NCI-H2227 treated with DMSO at 0.1 percent for 48 hours (cell line): Measurements from ENCODE around the gene KIF12.
"Not testable (repeated sequence)": the region's sequence is repeated elsewhere in the genome, so short reads cannot be mapped to it uniquely, and the experiment has no call there.

Experiments used
- DNase-seq: peaks from one replicate; lab custom pipeline; 2025; lab: John Stamatoyannopoulos, UW

The KIF12 gene

GRCh38 chr9:114098936-114099668 is at the start of gene KIF12:
Gene KIF12, minus strand, starts transcription at chr9:114099292. Its CDS starts 16 bp downstream, at chr9:114099276.
- no peak for DNase-seq

DNA sequence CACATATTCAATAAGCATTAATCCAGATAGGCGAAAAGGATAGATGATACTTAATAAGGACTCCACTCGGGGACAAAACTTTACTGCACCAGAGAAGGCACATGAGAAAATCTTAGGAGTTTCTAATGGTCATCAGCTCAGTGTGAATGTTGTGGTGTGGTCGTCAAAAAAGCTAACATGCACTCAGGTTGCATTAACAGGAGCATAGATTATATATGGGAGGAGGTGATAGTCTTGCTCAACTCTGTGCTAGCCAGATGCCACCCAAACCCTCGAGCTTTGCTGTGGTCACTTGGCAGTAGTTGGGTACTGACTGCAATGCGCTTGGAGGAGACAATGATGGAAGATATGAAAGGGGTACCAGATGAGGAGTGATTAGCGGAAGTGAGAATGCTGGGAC is 47.6 kb upstream of the KIF12 start:
- no peak for DNase-seq

DNA sequence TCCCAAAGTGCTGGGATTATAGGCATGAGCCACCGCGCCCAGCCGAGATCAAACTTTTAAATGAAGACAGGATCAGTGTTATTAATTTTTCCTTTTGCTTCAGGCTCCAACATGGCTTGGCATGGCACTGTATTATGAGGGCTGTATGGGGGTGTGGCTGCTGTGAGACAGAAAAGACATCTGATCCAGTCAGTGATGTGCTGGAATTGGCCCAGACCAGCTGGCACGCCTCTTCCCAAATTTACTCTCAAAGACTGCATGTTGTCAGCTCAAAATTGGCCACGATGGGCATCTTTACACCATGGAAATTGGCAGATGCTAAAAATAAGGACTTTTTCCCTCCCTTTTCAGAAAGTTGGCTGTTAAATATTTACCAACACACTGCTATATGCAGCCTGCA is 44.1 kb upstream of the KIF12 start:
- no peak for DNase-seq

DNA sequence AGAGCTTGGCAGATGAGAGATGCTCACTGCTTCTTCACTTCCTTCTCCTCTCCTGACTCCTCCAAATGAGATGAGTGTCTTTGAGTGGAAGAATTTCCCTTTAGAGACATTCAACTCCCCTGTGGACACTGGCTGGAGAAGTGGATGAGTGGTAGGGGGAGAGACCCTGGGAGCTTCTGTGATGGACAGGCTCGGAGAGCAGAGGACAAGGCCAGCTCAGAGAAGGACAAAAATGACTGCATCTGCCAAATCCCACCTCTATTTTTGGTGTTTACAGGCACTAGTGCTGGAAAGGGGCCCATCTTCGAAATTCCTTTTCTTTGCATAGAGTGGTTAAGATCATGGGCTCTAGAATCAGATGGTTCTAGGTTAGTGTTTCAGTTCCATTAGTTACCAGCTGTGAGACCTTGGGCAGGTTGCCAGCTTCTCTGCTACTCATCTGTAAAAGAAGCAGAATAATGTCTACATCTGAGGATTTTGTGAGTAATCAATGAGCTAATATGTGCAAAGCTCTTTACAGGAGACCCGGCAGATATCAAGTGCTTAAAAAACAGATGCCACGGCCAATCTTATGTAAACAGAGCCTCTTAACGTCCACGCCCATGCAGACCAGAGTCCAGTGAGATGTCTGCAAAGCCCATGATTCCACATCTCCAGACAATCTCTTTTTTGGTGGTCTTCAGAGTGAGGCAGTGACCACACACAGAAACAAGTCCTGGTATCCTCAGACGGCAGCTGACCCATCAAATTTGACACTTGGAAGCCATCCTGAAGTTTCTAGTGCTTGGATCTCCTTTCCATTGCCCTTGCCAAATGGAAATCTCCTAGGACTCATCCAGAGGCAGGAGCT is 42.7 kb upstream of the KIF12 start:
- DNase-seq: no peak

- DNase-seq: no peak
Measured at GRCh38 chr9:114140850-114141249, 41.8 kb upstream of the KIF12 start.

GRCh38 chr9:114140401-114140800 is 41.3 kb upstream of the KIF12 start:
- no peak for DNase-seq

- no peak for DNase-seq
Measured at GRCh38 chr9:114139071-114139470, 40.0 kb upstream of the KIF12 start.

DNA sequence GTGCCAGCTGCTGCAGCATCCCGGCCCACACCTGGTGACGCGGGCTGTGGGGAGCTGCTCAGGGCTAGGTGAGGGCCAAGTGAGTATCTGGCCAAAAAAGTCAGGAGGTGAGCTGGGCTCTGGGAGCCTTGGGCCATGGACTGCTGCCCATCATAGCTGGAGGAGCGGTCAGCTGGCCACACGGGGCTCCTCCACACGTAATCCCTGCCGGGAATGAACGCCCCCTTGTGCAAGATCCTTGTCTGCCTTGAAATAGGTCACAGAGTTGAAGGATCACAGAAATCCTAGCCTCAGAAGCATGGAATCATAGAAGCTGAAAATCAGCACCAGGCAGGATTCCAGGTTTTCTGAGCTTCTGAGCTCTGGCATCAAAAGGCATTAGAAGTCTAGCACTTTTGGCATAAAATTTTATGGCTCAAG is 39.5 kb upstream of the KIF12 start:
- DNase-seq: no peak

GRCh38 chr9:114137831-114138230 is 38.7 kb upstream of the KIF12 start:
- DNase-seq: no peak

GRCh38 chr9:114134827-114135396 is 35.8 kb upstream of the KIF12 start:
- no peak for DNase-seq

DNA sequence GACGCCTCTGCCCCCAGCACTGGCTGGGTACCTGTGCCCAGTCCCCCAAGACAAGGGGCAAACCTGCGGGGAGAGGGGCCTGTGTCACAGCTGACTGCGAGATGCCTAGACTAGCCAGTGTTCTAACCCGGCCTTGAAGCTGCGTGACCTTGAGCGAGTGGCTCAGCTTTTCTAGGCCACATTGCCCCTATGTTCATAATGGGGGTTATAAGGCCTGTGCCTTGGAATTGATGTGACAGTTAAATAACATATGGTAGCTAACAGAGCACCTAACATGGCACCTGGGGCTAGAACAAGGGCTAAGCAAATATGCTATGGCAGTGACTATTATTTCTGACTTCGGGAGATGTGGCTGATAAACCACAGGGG is 33.4 kb upstream of the KIF12 start:
- DNase-seq: no peak

- no peak for DNase-seq
Measured at GRCh38 chr9:114131808-114132549, 32.9 kb upstream of the KIF12 start.

- DNase-seq: no peak
Measured at GRCh38 chr9:114130624-114131277, 31.7 kb upstream of the KIF12 start.

GRCh38 chr9:114130141-114130540 is 31.0 kb upstream of the KIF12 start:
- DNase-seq: no peak

- DNase-seq: not testable (repeated sequence)
Measured at GRCh38 chr9:114128759-114129158, 29.7 kb upstream of the KIF12 start.

- DNase-seq: no peak
Measured at GRCh38 chr9:114126247-114127060, 27.4 kb upstream of the KIF12 start.

DNA sequence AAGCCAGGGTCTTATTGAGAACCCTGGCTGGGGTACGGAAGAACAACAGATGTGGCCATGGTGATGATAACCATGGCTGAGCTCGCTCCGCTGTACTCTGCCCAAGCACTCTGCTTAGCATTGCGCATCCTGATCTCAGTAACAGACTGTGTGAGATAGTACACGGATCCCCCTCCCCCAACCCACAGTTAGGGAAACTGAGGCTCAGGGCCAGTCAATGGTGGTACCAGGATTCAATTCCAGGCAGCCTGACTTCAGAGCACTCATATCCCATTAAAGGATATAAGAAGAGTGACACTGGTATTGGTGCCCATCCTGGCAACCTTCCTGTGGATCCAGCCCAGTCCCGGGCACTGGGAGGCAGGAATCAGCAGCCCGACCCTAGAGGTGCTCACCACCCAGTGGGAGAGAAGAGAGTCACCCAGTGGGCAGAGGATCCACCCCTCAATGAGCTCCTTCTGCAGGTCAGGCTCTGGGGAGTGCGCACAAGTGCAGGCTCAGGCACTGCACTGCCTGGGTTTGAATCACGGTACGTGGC is 26.5 kb upstream of the KIF12 start:
- DNase-seq: no peak

- no peak for DNase-seq
Measured at GRCh38 chr9:114124666-114125475, 25.8 kb upstream of the KIF12 start.

GRCh38 chr9:114124138-114124537 is 25.0 kb upstream of the KIF12 start:
- no peak for DNase-seq
